NT2/D1 (cell line): ENCODE measurements around the gene TPK1.

Experiments
- SUZ12 ChIP-seq: IDR thresholded peaks from 2 replicates; pipeline ENCODE4 v1.6.1; 2011; ENCODE audit not compliant: insufficient read length, insufficient read depth; ENCODE audit errors: extremely low read depth
- YY1 ChIP-seq: IDR thresholded peaks from 2 replicates; pipeline ENCODE4 v1.6.1; 2011; ENCODE audit not compliant: insufficient read length, insufficient read depth

GRCh38 chr7:144459635-144460034 is 376.2 kb downstream of the TPK1 start:
- TF ChIP-seq SUZ12: no peak
- no peak for TF ChIP-seq YY1
